ENCODE measurements around the gene DOCK6.

The DOCK6 gene

GRCh38 chr19:11274533-11275086 is 12.3 kb upstream of the DOCK6 start:
- no peak for DNase-seq

- no peak for DNase-seq
Observed at GRCh38 chr19:11273989-11274388, 11.7 kb upstream of the DOCK6 start.

GRCh38 chr19:11273296-11273695 is 11.0 kb upstream of the DOCK6 start:
- no peak for DNase-seq

GRCh38 chr19:11269408-11269807 is 7.1 kb upstream of the DOCK6 start:
- DNase-seq: no peak

GRCh38 chr19:11268783-11269267 is 6.5 kb upstream of the DOCK6 start:
- DNase-seq: no peak

- DNase-seq: no peak
Observed at GRCh38 chr19:11267316-11268085, 5.2 kb upstream of the DOCK6 start.

GRCh38 chr19:11265785-11266236 is 3.5 kb upstream of the DOCK6 start:
- no peak for DNase-seq

- no peak for DNase-seq
Observed at GRCh38 chr19:11265177-11265784, 3.0 kb upstream of the DOCK6 start.

- DNase-seq: no peak
Observed at GRCh38 chr19:11264452-11265176, 2.3 kb upstream of the DOCK6 start.

GRCh38 chr19:11263726-11264125 is 1.4 kb upstream of the DOCK6 start:
- no peak for DNase-seq

- no peak for DNase-seq
Observed at GRCh38 chr19:11261431-11261970, 823 bp downstream of the DOCK6 start.

GRCh38 chr19:11260996-11261395 is 1.3 kb downstream of the DOCK6 start:
- DNase-seq: no peak

- DNase-seq: no peak
Observed at GRCh38 chr19:11257846-11258380, 4.4 kb downstream of the DOCK6 start.

GRCh38 chr19:11256189-11256588 is 6.1 kb downstream of the DOCK6 start:
- DNase-seq: no peak

GRCh38 chr19:11254666-11255065 is 7.7 kb downstream of the DOCK6 start:
- no peak for DNase-seq

GRCh38 chr19:11252665-11253355 is 9.5 kb downstream of the DOCK6 start:
- no peak for DNase-seq

GRCh38 chr19:11251650-11252314 is 10.5 kb downstream of the DOCK6 start:
- DNase-seq: no peak

GRCh38 chr19:11251217-11251616 is 11.1 kb downstream of the DOCK6 start:
- no peak for DNase-seq

- no peak for DNase-seq
Observed at GRCh38 chr19:11248852-11249251, 13.5 kb downstream of the DOCK6 start.

GRCh38 chr19:11247934-11248333 is 14.4 kb downstream of the DOCK6 start:
- no peak for DNase-seq

GRCh38 chr19:11247391-11247790 is 14.9 kb downstream of the DOCK6 start:
- no peak for DNase-seq

- no peak for DNase-seq
Observed at GRCh38 chr19:11246941-11247340, 15.4 kb downstream of the DOCK6 start.

Data from NCI-H187 (cell line).